Body of pancreas (tissue), 4 donors: ENCODE results near the gene ATP1A2. TPM values are rescaled to one million over a fixed set of nuclear protein-coding genes. Genes with fewer than 3 reads are reported as not detected.
A peak's percentile ranks its signal among the peaks of the same experiment; 100 is the strongest.

Experiments
- ATAC-seq: fragments of 150-250 bp; one replicate; pipeline ENCODE4 v1.9.1; 2016
- DNase-seq, 4 donors: peaks; one replicate each; pipeline ENCODE4 v3.0.0-alpha.2; 2019
- H3K27ac ChIP-seq, 4 donors: fragments of 200-600 bp; sonication (generic); 1 replicate in 3 of 4; 2 replicates in 1 of 4; pipeline versions ENCODE4 v1.5.1 to v1.6.1; 2016 to 2019; ENCODE audit warnings: mild to moderate bottlenecking in 1 of 4, mixed read lengths in 1 of 4, moderate library complexity in 1 of 4
- H3K27me3 ChIP-seq, 2 donors: fragments of 200-600 bp; sonication (generic); one replicate each; pipeline ENCODE4 v1.6.0; 2016; ENCODE audit warnings: mild to moderate bottlenecking in 1 of 2
- H3K36me3 ChIP-seq, 2 donors: fragments of 200-600 bp; sonication (generic); replicated peaks in 1 of 2; 2 replicates each; pipeline ENCODE4 v1.5.1; 2016; ENCODE audit warnings: low read depth in 2 of 2; ENCODE audit not compliant: insufficient read depth in 1 of 2
- H3K4me1 ChIP-seq: fragments of 200-600 bp; sonication (generic); one replicate; pipeline ENCODE4 v1.6.0; 2016
- H3K4me3 ChIP-seq, 2 donors: fragments of 200-600 bp; sonication (generic); 1 replicate in 1 of 2; 2 replicates in 1 of 2; pipeline ENCODE4 v1.5.1; 2016 to 2019
- H3K9me3 ChIP-seq, 3 donors: fragments of 200-600 bp; sonication (generic); 1 replicate in 2 of 3; 2 replicates in 1 of 3; pipeline ENCODE4 v1.5.1; 2016
- CTCF ChIP-seq, 7 experiments: fragments of 450-650 bp in 4 of 7; fragments of 200-600 bp in 3 of 7; sonication (generic) in 3 of 7; IDR thresholded peaks; one replicate each; pipeline ENCODE4 v1.5.1; 2016 to 2019; ENCODE audit warnings: antibody characterized with exemption in 7 of 7
- POLR2A ChIP-seq, 3 donors: fragments of 450-650 bp; IDR thresholded peaks; one replicate each; pipeline ENCODE4 v1.6.1; 2016; ENCODE audit warnings: antibody characterized with exemption in 3 of 3, mild to moderate bottlenecking in 2 of 3
- WGBS, 2 donors: methylation state at CpG; one replicate each; pipeline ENCODE4 v1.1.5; 2017; 5-methylcytosine and 5-hydroxymethylcytosine counted together
- intact Hi-C: fragments of 100-400 bp; cut with DNase I; formaldehyde crosslinking; loops from one replicate; pipeline ENCODE4 v1.15.1; 2023
- total RNA-seq, 2 donors: library from RNA; depleted of rRNA; stranded (reverse); fragments of >200 nt; gene quantifications; one replicate each; pipeline ENCODE4 v1.1.0, GENCODE V29; 2016

Gene ATP1A2
- total RNA-seq, 2 donors from 2014 or later = 1.6 to 41.2 TPM

- no peak for ATAC-seq
- no peaks in the 10 kb centered on the region for H3K36me3 ChIP-seq
- 82 to 90% methylated on average over 4 of the region's 4 CpGs for whole genome bisulfite sequencing, 2 donors
- no peak for DNase-seq
- TF ChIP-seq POLR2A (IDR thresholded peaks at IDR 0.05) (no peak), CTCF (IDR thresholded peaks at IDR 0.05) (no peak)
- H3K27ac ChIP-seq = no peak overlapping the region
- no peaks in the 10 kb centered on the region for H3K27me3 ChIP-seq
- no peak overlapping the region for H3K4me3 ChIP-seq
- peaks cover 7% of the 10 kb centered on the region for H3K4me1 ChIP-seq
- H3K9me3 ChIP-seq = no peaks in the 10 kb centered on the region
- intact Hi-C loops = no loop called here
These were observed 43.0 kb downstream of the ATP1A2 start for GRCh38 chr1:160158534-160158933.

GRCh38 chr1:160159846-160160245 is 44.3 kb downstream of the ATP1A2 start:
- Histone ChIP-seq H3K4me1 (peaks cover 7% of the 10 kb centered on the region), H3K9me3 (no peaks in the 10 kb centered on the region), H3K27ac (no peak overlapping the region), H3K4me3 (no peak overlapping the region), H3K36me3 (no peaks in the 10 kb centered on the region), H3K27me3 (no peaks in the 10 kb centered on the region)
- intact Hi-C loops = no loop called here
- TF ChIP-seq POLR2A (IDR thresholded peaks at IDR 0.05) (no peak), CTCF (IDR thresholded peaks at IDR 0.05) (no peak)
- ATAC-seq = no peak
- no peak for DNase-seq

GRCh38 chr1:160161965-160162705 is 46.6 kb downstream of the ATP1A2 start:
- no peaks in the 10 kb centered on the region for H3K27me3 ChIP-seq
- no peak overlapping the region for H3K27ac ChIP-seq
- 62 to 78% methylated on average over 6 of the region's 6 CpGs for WGBS, 2 donors
- peaks cover 7% of the 10 kb centered on the region for H3K4me1 ChIP-seq
- TF ChIP-seq POLR2A (IDR thresholded peaks at IDR 0.05) = no peak
- TF ChIP-seq CTCF (IDR thresholded peaks at IDR 0.05) = no peak
- DNase-seq (peak in 1 of 4 donors; percentile 11), ATAC-seq (no peak)
- intact Hi-C loops = no loop called here
- no peaks in the 10 kb centered on the region for H3K9me3 ChIP-seq
- H3K36me3 ChIP-seq = no peaks in the 10 kb centered on the region
- H3K4me3 ChIP-seq = no peak overlapping the region

GRCh38 chr1:160162931-160163330 is 47.4 kb downstream of the ATP1A2 start:
- no peak for ATAC-seq

More at GRCh38 chr1:160162931-160163330, 47.4 kb downstream of the ATP1A2 start:
- Histone ChIP-seq H3K9me3 (no peaks in the 10 kb centered on the region), H3K4me3 (no peak overlapping the region), H3K4me1 (peaks cover 7% of the 10 kb centered on the region), H3K27me3 (no peaks in the 10 kb centered on the region), H3K27ac (no peak overlapping the region), H3K36me3 (no peaks in the 10 kb centered on the region)
- 72 to 73% methylated on average over 2 of the region's 2 CpGs for WGBS, 2 donors
- TF ChIP-seq POLR2A (IDR thresholded peaks at IDR 0.05) = no peak
- no peak for TF ChIP-seq CTCF (IDR thresholded peaks at IDR 0.05)
- intact Hi-C loops = no loop called here
- DNase-seq = no peak
